SJSA1 (cell line): ENCODE data around the gene THAP2. TPM values are rescaled to one million over a fixed set of nuclear protein-coding genes. Genes with fewer than 3 reads are reported as not detected.
"Not testable (repeated sequence)": the region's sequence is repeated elsewhere in the genome, so short reads cannot be mapped to it uniquely, and the experiment has no call there.

Experiments
- DNase-seq, 2 experiments: peaks; one replicate each; pipeline ENCODE4 v3.0.0-alpha.2; 2015 to 2020; ENCODE audit warnings: low spot score in 2 of 2, low read depth in 1 of 2
- H3K27ac ChIP-seq: fragments of 250-450 bp; sonication (Bioruptor Pico); 2 replicates; pipeline ENCODE4 v1.5.1; 2020; ENCODE audit warnings: mild to moderate bottlenecking, moderate library complexity
- H3K27me3 ChIP-seq: fragments of 250-450 bp; sonication (Bioruptor Pico); replicated peaks from 2 replicates; pipeline ENCODE4 v1.5.1; 2020; ENCODE audit warnings: mild to moderate bottlenecking, moderate library complexity
- H3K36me3 ChIP-seq: fragments of 250-450 bp; sonication (Bioruptor Pico); 2 replicates; pipeline ENCODE4 v1.5.1; 2020; ENCODE audit warnings: mild to moderate bottlenecking
- H3K4me1 ChIP-seq: fragments of 250-450 bp; sonication (Bioruptor Pico); replicated peaks from 2 replicates; pipeline ENCODE4 v1.6.1; 2021; ENCODE audit warnings: mild to moderate bottlenecking
- H3K4me3 ChIP-seq: fragments of 250-450 bp; sonication (Bioruptor Pico); 2 replicates; pipeline ENCODE4 v1.5.1; 2020; ENCODE audit warnings: mild to moderate bottlenecking
- H3K9me3 ChIP-seq: fragments of 250-450 bp; sonication (Bioruptor Pico); replicated peaks from 2 replicates; pipeline ENCODE4 v1.5.1; 2020; ENCODE audit warnings: mild to moderate bottlenecking
- total RNA-seq: library from RNA; depleted of rRNA; stranded (reverse); fragments of >200 nt; shearing (Covaris generic); gene quantifications from 2 replicates; pipeline ENCODE4 v1.2.3, GENCODE V29; 2014

The THAP2 gene
- total RNA-seq, 1 experiment from 2014 or later: 4.5 TPM

DNA sequence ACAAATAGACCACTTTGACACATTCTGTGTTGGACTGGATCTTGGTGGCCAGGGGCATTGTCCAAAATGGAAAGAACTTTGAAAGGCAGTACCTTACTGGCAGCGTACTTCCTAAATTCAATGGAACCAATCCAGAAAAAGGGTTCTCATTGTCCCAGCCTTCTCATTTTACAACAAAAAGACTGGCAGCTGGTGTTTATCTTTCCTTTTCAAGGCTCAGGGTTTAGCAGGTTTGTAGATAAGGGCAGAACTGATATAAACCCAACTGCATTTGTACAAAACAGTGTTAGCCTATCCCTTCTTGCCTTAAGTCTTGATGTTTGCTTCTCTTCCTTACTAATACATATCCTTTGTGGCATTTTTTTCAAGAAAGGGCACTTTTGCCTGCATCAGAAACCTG lies 7.7 kb downstream of the THAP2 start:
- H3K4me1 ChIP-seq: no peaks in the 10 kb centered on the region
- no peaks in the 10 kb centered on the region for H3K9me3 ChIP-seq
- no peaks in the 10 kb centered on the region for H3K36me3 ChIP-seq
- no peaks in the 10 kb centered on the region for H3K27me3 ChIP-seq
- DNase-seq: no peak
- H3K4me3 ChIP-seq: no peak overlapping the region
- H3K27ac ChIP-seq: no peak overlapping the region

DNA sequence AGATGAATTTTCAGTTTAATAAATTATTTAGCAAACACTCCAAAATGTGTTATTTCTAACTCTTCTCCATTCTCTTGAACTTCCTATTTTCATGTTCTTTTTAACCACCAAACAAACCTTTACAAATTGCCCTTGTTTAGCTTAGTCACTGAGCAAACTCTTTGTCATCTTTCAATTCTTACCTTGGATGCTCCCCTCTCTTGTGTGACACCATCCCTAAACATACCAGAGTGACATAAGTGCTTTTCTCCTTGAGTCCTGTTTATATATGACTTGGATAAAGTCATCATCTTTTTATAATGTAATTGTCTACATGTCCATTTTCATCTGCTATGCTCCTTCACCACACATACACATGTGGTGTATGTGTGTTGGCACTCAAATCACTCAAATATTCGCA lies 18.4 kb downstream of the THAP2 start:
- H3K4me3 ChIP-seq: no peak overlapping the region
- no peaks in the 10 kb centered on the region for H3K36me3 ChIP-seq
- no peaks in the 10 kb centered on the region for H3K9me3 ChIP-seq
- no peaks in the 10 kb centered on the region for H3K27me3 ChIP-seq
- no peak overlapping the region for H3K27ac ChIP-seq
- DNase-seq: no peak
- peaks cover 7% of the 10 kb centered on the region; the same call in 1 of the 2 replicates for H3K4me1 ChIP-seq

DNA sequence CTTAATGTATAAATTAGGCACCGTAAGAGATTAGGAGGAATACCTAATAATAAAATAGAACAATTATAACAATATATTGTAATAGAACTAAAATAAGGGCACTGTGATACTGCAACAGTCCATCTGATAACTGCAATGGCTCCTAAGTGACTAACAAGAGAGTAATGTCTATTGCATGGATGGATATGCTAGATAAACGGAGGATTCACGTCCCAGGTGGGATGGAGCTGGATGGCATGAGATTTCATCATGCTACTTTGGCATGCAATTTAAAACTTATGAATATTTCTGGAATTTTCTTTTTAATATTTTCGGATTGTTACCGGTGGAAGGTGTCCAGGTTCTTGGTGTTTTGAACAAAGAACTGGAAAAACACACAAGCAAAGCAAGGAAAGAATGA lies 19.5 kb downstream of the THAP2 start:
- no peak overlapping the region for H3K4me3 ChIP-seq
- H3K27me3 ChIP-seq: no peaks in the 10 kb centered on the region
- H3K4me1 ChIP-seq: peaks cover 7% of the 10 kb centered on the region; the same call in 1 of the 2 replicates
- no peaks in the 10 kb centered on the region for H3K9me3 ChIP-seq
- H3K27ac ChIP-seq: no peak overlapping the region
- DNase-seq: no peak
- H3K36me3 ChIP-seq: no peaks in the 10 kb centered on the region

DNA sequence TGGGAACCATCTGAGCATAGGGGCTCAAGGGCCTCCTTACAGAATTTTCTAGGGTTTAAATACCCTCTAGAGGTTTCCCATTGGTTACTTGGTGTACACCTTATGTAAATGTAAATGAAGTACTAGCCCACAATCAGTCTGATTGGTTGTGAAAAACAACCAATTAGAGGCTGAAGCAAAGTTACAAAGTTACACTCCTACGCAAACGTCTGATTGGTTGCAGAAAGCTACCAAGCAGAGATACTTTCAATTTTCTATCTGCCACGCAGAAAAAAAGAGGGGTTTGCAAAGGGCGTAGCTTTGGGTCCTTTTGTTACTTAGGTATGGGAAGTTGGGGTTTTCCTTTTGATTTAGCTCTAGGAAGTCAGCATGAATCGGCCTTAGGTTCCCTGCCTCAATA lies 20.0 kb downstream of the THAP2 start:
- DNase-seq: no peak
- Histone ChIP-seq H3K36me3 (no peaks in the 10 kb centered on the region), H3K9me3 (no peaks in the 10 kb centered on the region), H3K27me3 (no peaks in the 10 kb centered on the region), H3K4me3 (no peak overlapping the region), H3K27ac (no peak overlapping the region), H3K4me1 (peaks cover 7% of the 10 kb centered on the region; the same call in 1 of the 2 replicates)

GRCh38 chr12:71685312-71685906 lies 21.3 kb downstream of the THAP2 start:
- peak overlapping the region; percentile 76 for H3K4me3 ChIP-seq
- H3K36me3 ChIP-seq: 0 out of 2 replicates have a peak, but pooled peaks cover under 1% of the 10 kb centered on the region
- H3K9me3 ChIP-seq: no peaks in the 10 kb centered on the region
- peak overlapping the region; percentile 64 for H3K27ac ChIP-seq
- no peaks in the 10 kb centered on the region for H3K27me3 ChIP-seq
- DNase-seq: no peak
- peaks cover 7% of the 10 kb centered on the region; the same call in 1 of the 2 replicates for H3K4me1 ChIP-seq

DNA sequence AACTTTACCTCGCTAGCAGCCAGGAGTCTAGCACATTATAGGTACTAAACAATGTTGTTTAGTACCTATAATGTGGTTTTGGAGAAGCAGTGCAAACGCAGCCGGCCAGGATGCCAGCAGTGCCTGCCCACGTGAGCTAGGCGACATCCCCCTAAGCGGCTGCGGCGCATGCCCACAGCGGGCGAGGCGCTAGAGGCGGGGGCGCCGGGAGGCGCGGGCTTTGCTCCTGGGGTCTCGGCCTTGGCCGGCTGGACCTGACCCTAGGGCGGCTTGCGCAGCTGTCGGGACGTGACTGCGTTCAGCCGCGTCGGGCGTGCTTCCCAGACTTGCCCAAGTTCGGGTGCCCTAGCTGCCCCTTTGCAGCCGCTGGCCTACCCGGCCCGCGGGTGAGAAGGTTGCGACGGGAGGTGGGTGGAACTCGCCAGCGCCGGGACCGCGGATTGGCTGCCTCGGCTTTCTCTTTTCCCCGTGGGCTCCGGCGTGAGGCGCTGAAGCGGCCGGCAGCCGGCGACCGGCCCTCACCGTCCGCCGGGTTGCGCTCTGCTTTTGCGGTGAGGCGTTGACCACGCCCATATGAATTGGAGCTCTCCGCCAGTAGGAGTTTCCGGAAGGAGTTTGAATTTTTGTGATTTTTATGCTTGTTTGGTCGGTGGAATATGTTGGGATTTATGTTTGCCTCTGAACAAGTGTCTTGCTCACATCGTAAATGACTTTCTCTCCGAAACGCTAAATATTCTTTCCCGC lies 22.0 kb downstream of the THAP2 start, which contains the start of gene TMEM19:
Gene TMEM19, plus strand, starts transcription at position 169 of the 744 bp plus-strand sequence. CDS start 599 bp downstream, outside the sequence.
- 0 out of 2 replicates have a peak, but pooled peaks cover 2% of the 10 kb centered on the region for H3K36me3 ChIP-seq

GRCh38 chr12:71686658-71687025 lies 22.5 kb downstream of the THAP2 start:
- H3K4me3 ChIP-seq: peak overlapping the region; percentile 76
- H3K36me3 ChIP-seq: 0 out of 2 replicates have a peak, but pooled peaks cover 2% of the 10 kb centered on the region
- H3K27me3 ChIP-seq: no peaks in the 10 kb centered on the region
- peaks cover 7% of the 10 kb centered on the region; the same call in 1 of the 2 replicates for H3K4me1 ChIP-seq
- H3K27ac ChIP-seq: peak overlapping the region; percentile 64
- no peaks in the 10 kb centered on the region for H3K9me3 ChIP-seq
- peak in 1 of 2 experiments; percentile 14 for DNase-seq

More for the DNA sequence above, 22.0 kb downstream of the THAP2 start, which contains the start of gene TMEM19:
- Histone ChIP-seq H3K4me3 (peak within 1 kb of the TSS; percentile 76), H3K27me3 (no peaks in the 10 kb centered on the region), H3K4me1 (peaks cover 7% of the 10 kb centered on the region; the same call in 1 of the 2 replicates), H3K27ac (peak within 1 kb of the TSS; percentile 64), H3K9me3 (no peaks in the 10 kb centered on the region)
- peak; percentile 91 to 95 for DNase-seq

DNA sequence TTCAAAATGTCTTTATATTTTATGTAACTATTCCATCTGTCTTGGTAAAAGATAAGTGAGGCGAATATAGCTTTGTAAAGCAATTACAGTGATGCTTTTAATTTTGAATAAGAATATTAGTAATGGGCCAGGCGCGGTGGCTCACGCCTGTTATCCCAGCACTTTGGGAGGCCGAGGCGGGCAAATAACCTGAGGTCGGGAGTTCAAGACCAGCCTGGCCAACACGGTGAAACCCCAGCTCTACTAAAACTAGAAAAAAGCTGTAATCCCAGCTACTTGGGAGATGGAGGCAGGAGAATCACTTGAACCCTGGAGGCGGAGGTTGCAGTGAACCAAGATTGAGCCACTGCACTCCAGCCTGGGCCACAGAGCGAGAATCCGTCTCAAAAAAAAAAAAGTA lies 23.1 kb downstream of the THAP2 start:
- H3K4me1 ChIP-seq, H3K36me3 ChIP-seq, H3K27ac ChIP-seq, H3K9me3 ChIP-seq, DNase-seq, H3K27me3 ChIP-seq: not testable (repeated sequence)
- H3K4me3 ChIP-seq: peak overlapping the region; percentile 76

- Histone ChIP-seq H3K36me3 (0 out of 2 replicates have a peak, but pooled peaks cover 2% of the 10 kb centered on the region), H3K4me3 (no peak overlapping the region)
- DNase-seq: no peak
These were observed 25.0 kb downstream of the THAP2 start for GRCh38 chr12:71688961-71689570.

DNA sequence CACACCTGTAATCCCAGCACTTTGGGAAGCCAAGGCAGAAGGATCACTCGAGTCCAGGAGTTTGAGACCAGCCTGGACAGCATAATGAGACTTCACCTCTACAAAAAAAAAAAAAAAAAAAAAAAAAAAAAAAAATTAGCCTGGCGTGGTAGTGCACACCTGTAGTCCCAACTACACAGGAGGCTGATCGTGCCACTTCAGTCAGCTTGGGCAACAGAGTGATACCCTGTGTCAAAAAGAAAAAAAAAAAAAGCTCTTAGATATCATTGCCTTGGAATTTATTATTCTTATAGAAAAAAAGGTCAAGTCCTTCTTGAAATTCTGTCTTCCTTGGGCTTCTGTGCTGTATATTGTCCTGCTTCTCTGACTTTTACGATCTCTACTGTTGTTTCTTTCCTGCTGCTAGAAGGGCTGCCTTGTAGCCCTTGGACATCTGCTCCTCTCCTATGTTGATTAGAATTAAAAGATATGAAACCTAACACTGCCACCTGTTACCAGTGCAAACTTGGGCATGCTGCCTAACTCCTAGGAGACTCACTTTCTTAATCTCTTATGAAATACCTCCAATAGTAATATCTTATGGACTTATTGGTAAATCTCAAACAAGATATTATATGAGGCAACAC lies 27.5 kb downstream of the THAP2 start:
- Histone ChIP-seq H3K27ac (no peak overlapping the region), H3K4me1 (peaks cover 3% of the 10 kb centered on the region; the same call in 1 of the 2 replicates), H3K27me3 (no peaks in the 10 kb centered on the region), H3K36me3 (0 out of 2 replicates have a peak, but pooled peaks cover 2% of the 10 kb centered on the region), H3K9me3 (no peaks in the 10 kb centered on the region), H3K4me3 (no peak overlapping the region)
- no peak for DNase-seq

More at GRCh38 chr12:71688961-71689570, 25.0 kb downstream of the THAP2 start:
- Histone ChIP-seq H3K27me3 (no peaks in the 10 kb centered on the region), H3K4me1 (peaks cover 3% of the 10 kb centered on the region; the same call in 1 of the 2 replicates), H3K9me3 (no peaks in the 10 kb centered on the region), H3K27ac (no peak overlapping the region)

GRCh38 chr12:71693126-71693525 lies 29.0 kb downstream of the THAP2 start:
- no peak for DNase-seq
- H3K27ac ChIP-seq: no peak overlapping the region
- H3K36me3 ChIP-seq: peaks cover 15% of the 10 kb centered on the region
- H3K9me3 ChIP-seq: no peaks in the 10 kb centered on the region
- H3K4me1 ChIP-seq: no peaks in the 10 kb centered on the region
- H3K27me3 ChIP-seq: no peaks in the 10 kb centered on the region
- no peak overlapping the region for H3K4me3 ChIP-seq

- H3K9me3 ChIP-seq, H3K4me3 ChIP-seq, DNase-seq, H3K27me3 ChIP-seq, H3K27ac ChIP-seq, H3K4me1 ChIP-seq: not testable (repeated sequence)
- peaks cover 20% of the 10 kb centered on the region for H3K36me3 ChIP-seq
These were observed 29.6 kb downstream of the THAP2 start for GRCh38 chr12:71693651-71694050.

- DNase-seq: no peak
- H3K27me3 ChIP-seq: no peaks in the 10 kb centered on the region
- no peaks in the 10 kb centered on the region for H3K9me3 ChIP-seq
- no peaks in the 10 kb centered on the region for H3K4me1 ChIP-seq
- no peak overlapping the region for H3K4me3 ChIP-seq
- peaks cover 26% of the 10 kb centered on the region for H3K36me3 ChIP-seq
- H3K27ac ChIP-seq: no peak overlapping the region
These were observed 30.2 kb downstream of the THAP2 start for GRCh38 chr12:71694099-71694820.
